PFSK-1 (cell line): ENCODE measurements around the gene GPRC6A.

Source experiments
- POLR2AphosphoS5 ChIP-seq: IDR thresholded peaks from 2 replicates; pipeline ENCODE4 v1.6.1; 2012; ENCODE audit warnings: low read depth, mild to moderate bottlenecking, control low read depth, low read length, moderate library complexity
- TAF1 ChIP-seq: IDR thresholded peaks from 2 replicates; pipeline ENCODE4 v1.6.1; 2012; ENCODE audit warnings: low read length, control low read depth, borderline replicate concordance; ENCODE audit not compliant: insufficient read depth
- TF ChIP-seq, protein P1 (sequence below), 2 experiments: IDR thresholded peaks; 2 replicates each; pipeline versions ENCODE4 v1.6.1 to v1.8.0; 2011 to 2012; ENCODE audit warnings: low read depth in 2 of 2, low read length in 2 of 2, control low read depth in 1 of 2, inconsistent platforms in 1 of 2, mild to moderate bottlenecking in 1 of 2, moderate library complexity in 1 of 2; ENCODE audit not compliant: insufficient read depth in 1 of 2

DNA sequence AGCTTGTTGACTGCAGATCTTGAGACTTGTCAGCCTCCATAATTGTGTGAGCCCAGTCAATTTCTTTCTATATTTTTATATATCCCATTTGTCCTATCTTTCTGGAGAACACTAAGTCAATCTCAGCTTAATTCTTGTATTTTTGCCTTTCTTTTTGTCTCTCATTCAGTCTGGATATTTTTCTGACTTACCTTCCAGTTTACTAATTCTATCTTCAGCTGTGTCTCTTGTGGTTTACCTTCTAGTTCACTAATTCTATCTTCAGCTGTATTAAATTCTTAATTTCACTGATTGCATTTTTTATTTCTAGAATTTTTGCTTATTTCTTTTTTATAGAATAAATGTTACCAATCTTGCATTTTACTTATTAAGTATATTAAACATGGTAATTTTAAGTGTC lies 30.4 kb upstream of the GPRC6A start:
- TF ChIP-seq POLR2AphosphoS5 (no peak), TAF1 (no peak)
- TF ChIP-seq, protein P1, sequence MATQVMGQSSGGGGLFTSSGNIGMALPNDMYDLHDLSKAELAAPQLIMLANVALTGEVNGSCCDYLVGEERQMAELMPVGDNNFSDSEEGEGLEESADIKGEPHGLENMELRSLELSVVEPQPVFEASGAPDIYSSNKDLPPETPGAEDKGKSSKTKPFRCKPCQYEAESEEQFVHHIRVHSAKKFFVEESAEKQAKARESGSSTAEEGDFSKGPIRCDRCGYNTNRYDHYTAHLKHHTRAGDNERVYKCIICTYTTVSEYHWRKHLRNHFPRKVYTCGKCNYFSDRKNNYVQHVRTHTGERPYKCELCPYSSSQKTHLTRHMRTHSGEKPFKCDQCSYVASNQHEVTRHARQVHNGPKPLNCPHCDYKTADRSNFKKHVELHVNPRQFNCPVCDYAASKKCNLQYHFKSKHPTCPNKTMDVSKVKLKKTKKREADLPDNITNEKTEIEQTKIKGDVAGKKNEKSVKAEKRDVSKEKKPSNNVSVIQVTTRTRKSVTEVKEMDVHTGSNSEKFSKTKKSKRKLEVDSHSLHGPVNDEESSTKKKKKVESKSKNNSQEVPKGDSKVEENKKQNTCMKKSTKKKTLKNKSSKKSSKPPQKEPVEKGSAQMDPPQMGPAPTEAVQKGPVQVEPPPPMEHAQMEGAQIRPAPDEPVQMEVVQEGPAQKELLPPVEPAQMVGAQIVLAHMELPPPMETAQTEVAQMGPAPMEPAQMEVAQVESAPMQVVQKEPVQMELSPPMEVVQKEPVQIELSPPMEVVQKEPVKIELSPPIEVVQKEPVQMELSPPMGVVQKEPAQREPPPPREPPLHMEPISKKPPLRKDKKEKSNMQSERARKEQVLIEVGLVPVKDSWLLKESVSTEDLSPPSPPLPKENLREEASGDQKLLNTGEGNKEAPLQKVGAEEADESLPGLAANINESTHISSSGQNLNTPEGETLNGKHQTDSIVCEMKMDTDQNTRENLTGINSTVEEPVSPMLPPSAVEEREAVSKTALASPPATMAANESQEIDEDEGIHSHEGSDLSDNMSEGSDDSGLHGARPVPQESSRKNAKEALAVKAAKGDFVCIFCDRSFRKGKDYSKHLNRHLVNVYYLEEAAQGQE (IDR thresholded peaks at IDR 0.05; ENCODE audit: insufficient read depth in 1 of 2, low read depth in 2 of 2, low read length in 2 of 2) = no peak
